A549 (cell line): Measurements from ENCODE around the gene DDR2. TPM values are rescaled to one million over a fixed set of nuclear protein-coding genes. Genes with fewer than 3 reads are reported as not detected.
"Not testable (repeated sequence)": the region's sequence is repeated elsewhere in the genome, so short reads cannot be mapped to it uniquely, and the experiment has no call there.

Source experiments
- ATAC-seq, 2 experiments: fragments of 200-7000 bp in 1 of 2; fragments of >200 bp in 1 of 2; cut with Nextera tagmentation in 1 of 2; cut with Tn5 transposase in 1 of 2; 3 replicates each; pipeline versions ENCODE4 v1.8.0 to v1.9.1; 2018 to 2020; ENCODE audit warnings: mild to moderate bottlenecking in 1 of 2, moderate library complexity in 1 of 2
- CTCF ChIA-PET: fragments of 300-600 bp; sonication (Branson Sonifier 250); formaldehyde crosslinking; extraction: SDS; loops from one replicate; lab custom pipeline; 2021; ENCODE audit warnings: antibody characterized with exemption, inconsistent platforms; lab: Yijun Ruan, JAX
- POLR2A ChIA-PET: fragments of 350-600 bp; formaldehyde crosslinking; extraction: SDS; loops from one replicate; lab custom pipeline; 2021; ENCODE audit warnings: antibody characterized with exemption, inconsistent platforms; lab: Yijun Ruan, JAX
- DNase-seq, 2 experiments: peaks; one replicate each; pipeline versions ENCODE4 v3.0.0 to v3.0.0-alpha.2; 2011 to 2016; ENCODE audit warnings: low read depth in 1 of 2, low spot score in 1 of 2
- FAIRE-seq: peaks from 2 replicates; lab custom pipeline; 2011; peaks lifted over from hg19 to GRCh38; lab: Jason Lieb, UNC
- H3K27ac ChIP-seq, 2 experiments: fragments of >200 bp; sonication (Bioruptor Twin); formaldehyde crosslinking; 3 replicates each; pipeline ENCODE4 v1.5.1; 2016 to 2017
- H3K4me1 ChIP-seq: fragments of >200 bp; sonication (Bioruptor Twin); formaldehyde crosslinking; 3 replicates; pipeline ENCODE4 v1.6.1; 2016
- H3K4me2 ChIP-seq: fragments of >200 bp; sonication (Bioruptor Twin); formaldehyde crosslinking; 3 replicates; pipeline ENCODE4 v1.6.1; 2016
- H3K4me3 ChIP-seq: fragments of >200 bp; sonication (Bioruptor Twin); formaldehyde crosslinking; 3 replicates; pipeline ENCODE4 v1.5.1; 2016
- H3K9me3 ChIP-seq: fragments of >200 bp; sonication (Bioruptor Twin); formaldehyde crosslinking; 3 replicates; pipeline ENCODE4 v1.6.1; 2016
- EHMT2 ChIP-seq: fragments of 200-600 bp; sonication (generic); IDR thresholded peaks from 2 replicates; pipeline ENCODE4 v1.6.1; 2016; ENCODE audit warnings: antibody characterized with exemption, low read depth, mild to moderate bottlenecking, moderate library complexity
- GATA3 ChIP-seq: IDR thresholded peaks from 2 replicates; pipeline ENCODE4 v1.6.1; 2012; ENCODE audit warnings: borderline replicate concordance
- HOXB5 ChIP-seq: fragments of 250-450 bp; sonication (Bioruptor Pico); IDR thresholded peaks from 2 replicates; pipeline ENCODE4 v1.5.0; 2020; ENCODE audit warnings: mild to moderate bottlenecking, moderate library complexity
- JUN ChIP-seq, 2 experiments: fragments of >200 bp; sonication (Bioruptor Twin); formaldehyde crosslinking; IDR thresholded peaks; 2 replicates in 1 of 2; 3 replicates in 1 of 2; pipeline ENCODE4 v1.6.1; 2016 to 2017
- KDM5A ChIP-seq: fragments of 200-600 bp; sonication (generic); IDR thresholded peaks from 2 replicates; pipeline ENCODE4 v1.6.1; 2016; ENCODE audit warnings: antibody characterized with exemption, mild to moderate bottlenecking
- ZSCAN20 ChIP-seq: fragments of 250-450 bp; sonication (Bioruptor Pico); IDR thresholded peaks from 2 replicates; pipeline ENCODE4 v1.8.0; 2022; ENCODE audit warnings: mild to moderate bottlenecking, moderate library complexity
- WGBS: methylation state at CpG from one replicate; pipeline ENCODE4 v1.1.6; 2017; ENCODE audit errors: missing lambda C conversion rate; 5-methylcytosine and 5-hydroxymethylcytosine counted together
- polyA plus RNA-seq, 4 experiments: library from polyadenylated mRNA; depleted of rRNA in 3 of 4; stranded (reverse); fragments of >200 nt; fragmentation: RNase III in 1 of 4; extraction: RNeasy Plus Mini Kit Qiagen cat#74134 plus additional on column Dnase treatment in 1 of 4; gene quantifications; 2 replicates in 3 of 4; 3 replicates in 1 of 4; pipeline ENCODE4 v1.2.3, GENCODE V29; 2011 to 2017
- TF ChIP-seq, protein P1 (sequence below): fragments of 200-600 bp; sonication (generic); IDR thresholded peaks from 2 replicates; pipeline ENCODE4 v1.6.1; 2016; ENCODE audit warnings: antibody characterized with exemption, mild to moderate bottlenecking, moderate library complexity
- TF ChIP-seq, protein P2 (sequence below): fragments of >200 bp; sonication (Bioruptor Twin); formaldehyde crosslinking; IDR thresholded peaks from 3 replicates; pipeline ENCODE4 v1.6.1; 2016
- TF ChIP-seq, protein P3 (sequence below): fragments of 250-450 bp; sonication (Bioruptor Pico); IDR thresholded peaks from 2 replicates; pipeline ENCODE4 v1.5.0; 2020; ENCODE audit warnings: low read depth, mild to moderate bottlenecking, moderate library complexity

The DDR2 gene
- polyA plus RNA-seq, 2 of the 4 experiments (the other 2 are of a cell fraction): 0.14 to 0.49 TPM

DNA sequence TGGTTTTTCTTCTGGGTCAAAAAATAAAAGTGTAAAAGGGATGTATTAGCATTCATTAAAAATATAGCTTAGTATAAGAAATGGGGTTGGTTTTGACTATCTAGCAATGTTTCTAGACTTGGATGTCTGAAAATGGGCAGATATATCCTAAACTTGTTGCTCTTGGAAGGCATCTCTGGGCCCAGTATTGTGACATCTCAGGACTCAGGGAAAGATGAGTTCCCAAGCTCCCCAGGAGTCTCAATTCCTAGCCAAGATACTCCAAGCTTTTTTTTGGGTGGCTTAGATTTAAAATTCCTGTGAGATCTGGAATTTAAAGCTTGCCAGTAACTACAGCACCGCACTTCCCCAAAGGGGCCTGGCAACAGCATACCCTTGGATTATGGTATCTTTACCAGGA, 146.8 kb downstream of the DDR2 start (continued):
- TF ChIP-seq, protein P1, sequence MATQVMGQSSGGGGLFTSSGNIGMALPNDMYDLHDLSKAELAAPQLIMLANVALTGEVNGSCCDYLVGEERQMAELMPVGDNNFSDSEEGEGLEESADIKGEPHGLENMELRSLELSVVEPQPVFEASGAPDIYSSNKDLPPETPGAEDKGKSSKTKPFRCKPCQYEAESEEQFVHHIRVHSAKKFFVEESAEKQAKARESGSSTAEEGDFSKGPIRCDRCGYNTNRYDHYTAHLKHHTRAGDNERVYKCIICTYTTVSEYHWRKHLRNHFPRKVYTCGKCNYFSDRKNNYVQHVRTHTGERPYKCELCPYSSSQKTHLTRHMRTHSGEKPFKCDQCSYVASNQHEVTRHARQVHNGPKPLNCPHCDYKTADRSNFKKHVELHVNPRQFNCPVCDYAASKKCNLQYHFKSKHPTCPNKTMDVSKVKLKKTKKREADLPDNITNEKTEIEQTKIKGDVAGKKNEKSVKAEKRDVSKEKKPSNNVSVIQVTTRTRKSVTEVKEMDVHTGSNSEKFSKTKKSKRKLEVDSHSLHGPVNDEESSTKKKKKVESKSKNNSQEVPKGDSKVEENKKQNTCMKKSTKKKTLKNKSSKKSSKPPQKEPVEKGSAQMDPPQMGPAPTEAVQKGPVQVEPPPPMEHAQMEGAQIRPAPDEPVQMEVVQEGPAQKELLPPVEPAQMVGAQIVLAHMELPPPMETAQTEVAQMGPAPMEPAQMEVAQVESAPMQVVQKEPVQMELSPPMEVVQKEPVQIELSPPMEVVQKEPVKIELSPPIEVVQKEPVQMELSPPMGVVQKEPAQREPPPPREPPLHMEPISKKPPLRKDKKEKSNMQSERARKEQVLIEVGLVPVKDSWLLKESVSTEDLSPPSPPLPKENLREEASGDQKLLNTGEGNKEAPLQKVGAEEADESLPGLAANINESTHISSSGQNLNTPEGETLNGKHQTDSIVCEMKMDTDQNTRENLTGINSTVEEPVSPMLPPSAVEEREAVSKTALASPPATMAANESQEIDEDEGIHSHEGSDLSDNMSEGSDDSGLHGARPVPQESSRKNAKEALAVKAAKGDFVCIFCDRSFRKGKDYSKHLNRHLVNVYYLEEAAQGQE: no peak
- TF ChIP-seq, protein P2, sequence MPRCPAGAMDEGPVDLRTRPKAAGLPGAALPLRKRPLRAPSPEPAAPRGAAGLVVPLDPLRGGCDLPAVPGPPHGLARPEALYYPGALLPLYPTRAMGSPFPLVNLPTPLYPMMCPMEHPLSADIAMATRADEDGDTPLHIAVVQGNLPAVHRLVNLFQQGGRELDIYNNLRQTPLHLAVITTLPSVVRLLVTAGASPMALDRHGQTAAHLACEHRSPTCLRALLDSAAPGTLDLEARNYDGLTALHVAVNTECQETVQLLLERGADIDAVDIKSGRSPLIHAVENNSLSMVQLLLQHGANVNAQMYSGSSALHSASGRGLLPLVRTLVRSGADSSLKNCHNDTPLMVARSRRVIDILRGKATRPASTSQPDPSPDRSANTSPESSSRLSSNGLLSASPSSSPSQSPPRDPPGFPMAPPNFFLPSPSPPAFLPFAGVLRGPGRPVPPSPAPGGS: no peak

DNA sequence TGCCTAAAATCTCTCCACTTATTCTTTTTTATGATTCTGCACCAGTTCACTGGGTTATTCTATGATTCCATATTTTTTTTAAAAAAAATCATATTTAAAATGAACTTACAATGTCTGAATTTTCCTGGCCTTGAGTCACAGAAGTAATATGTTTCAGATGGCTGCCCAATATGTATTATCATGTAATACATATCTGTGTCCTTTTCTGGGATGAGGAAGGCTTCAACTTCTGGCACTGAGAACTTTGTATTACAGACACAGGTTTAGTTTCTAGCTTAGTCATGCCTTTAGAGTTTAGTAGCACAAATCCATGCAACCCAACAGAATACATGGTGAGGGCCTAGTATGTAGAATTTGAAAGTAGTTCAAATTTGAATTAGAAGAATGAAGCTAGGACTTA, 150.4 kb downstream of the DDR2 start:
- no peak overlapping the region for H3K4me2 ChIP-seq
- ChIA-PET POLR2A (no interaction called here), CTCF (no interaction called here)
- no peaks in the 10 kb centered on the region for H3K9me3 ChIP-seq
- H3K4me3 ChIP-seq: no peak overlapping the region
- TF ChIP-seq KDM5A (no peak), GATA3 (no peak), HOXB5 (CRISPR knock-in tag) (no peak), EHMT2 (no peak), ZSCAN20 (CRISPR knock-in tag) (no peak)
- TF ChIP-seq, protein P3, sequence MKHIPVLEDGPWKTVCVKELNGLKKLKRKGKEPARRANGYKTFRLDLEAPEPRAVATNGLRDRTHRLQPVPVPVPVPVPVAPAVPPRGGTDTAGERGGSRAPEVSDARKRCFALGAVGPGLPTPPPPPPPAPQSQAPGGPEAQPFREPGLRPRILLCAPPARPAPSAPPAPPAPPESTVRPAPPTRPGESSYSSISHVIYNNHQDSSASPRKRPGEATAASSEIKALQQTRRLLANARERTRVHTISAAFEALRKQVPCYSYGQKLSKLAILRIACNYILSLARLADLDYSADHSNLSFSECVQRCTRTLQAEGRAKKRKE (CRISPR knock-in tag): no peak
- H3K4me1 ChIP-seq: no peaks in the 10 kb centered on the region
- no peak for FAIRE-seq
- no peak overlapping the region for H3K27ac ChIP-seq
- DNase-seq: no peak
- no peak for ATAC-seq

DNA sequence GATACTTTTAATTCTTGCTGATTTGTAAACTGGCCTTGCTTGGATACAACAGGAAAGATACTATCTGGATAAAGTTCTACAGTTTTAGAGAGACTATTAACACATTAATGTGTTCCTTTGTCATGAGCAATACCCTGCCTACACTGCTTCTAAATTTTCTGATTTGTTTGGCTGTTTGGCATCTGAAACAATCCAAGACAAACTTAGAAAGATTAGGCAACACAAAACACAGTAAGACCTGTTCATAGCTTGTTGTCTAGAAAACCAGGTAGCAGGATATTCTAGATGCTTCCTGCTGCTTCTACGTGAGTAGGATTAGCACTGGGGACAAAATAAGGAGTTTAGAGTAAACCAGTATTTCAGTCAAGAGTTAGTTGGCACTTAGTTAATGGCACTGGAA, 152.7 kb downstream of the DDR2 start:
- FAIRE-seq, H3K27ac ChIP-seq, POLR2A ChIA-PET, H3K9me3 ChIP-seq, DNase-seq, ATAC-seq, CTCF ChIA-PET, H3K4me1 ChIP-seq, H3K4me3 ChIP-seq, H3K4me2 ChIP-seq: not testable (repeated sequence)
- WGBS: 53% methylated on average over 1 of the region's 1 CpG

DNA sequence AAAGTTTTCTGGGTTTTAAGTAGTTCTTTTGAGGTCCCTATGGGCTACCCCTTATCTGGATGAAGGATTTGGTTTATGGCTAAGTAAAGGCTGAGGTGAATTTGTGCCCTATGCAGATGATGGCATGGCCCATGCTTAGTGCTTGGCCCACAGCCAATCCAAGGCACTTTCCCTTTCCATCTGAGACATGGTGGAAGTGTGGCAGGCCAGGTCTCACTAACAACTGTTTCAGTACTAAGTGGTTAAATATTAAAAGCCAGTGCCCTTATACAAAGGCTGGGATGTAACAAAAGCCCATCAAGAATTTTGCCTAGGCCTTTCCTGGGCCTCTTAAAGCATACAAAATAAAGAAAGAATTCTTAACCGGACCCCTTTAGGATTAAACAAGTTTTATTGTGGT, 156.5 kb downstream of the DDR2 start:
- FAIRE-seq, H3K4me3 ChIP-seq, DNase-seq, ATAC-seq, CTCF ChIA-PET, H3K9me3 ChIP-seq, H3K27ac ChIP-seq, POLR2A ChIA-PET, H3K4me1 ChIP-seq, H3K4me2 ChIP-seq: not testable (repeated sequence)
- 94% methylated on average over 1 of the region's 1 CpG for WGBS

DNA sequence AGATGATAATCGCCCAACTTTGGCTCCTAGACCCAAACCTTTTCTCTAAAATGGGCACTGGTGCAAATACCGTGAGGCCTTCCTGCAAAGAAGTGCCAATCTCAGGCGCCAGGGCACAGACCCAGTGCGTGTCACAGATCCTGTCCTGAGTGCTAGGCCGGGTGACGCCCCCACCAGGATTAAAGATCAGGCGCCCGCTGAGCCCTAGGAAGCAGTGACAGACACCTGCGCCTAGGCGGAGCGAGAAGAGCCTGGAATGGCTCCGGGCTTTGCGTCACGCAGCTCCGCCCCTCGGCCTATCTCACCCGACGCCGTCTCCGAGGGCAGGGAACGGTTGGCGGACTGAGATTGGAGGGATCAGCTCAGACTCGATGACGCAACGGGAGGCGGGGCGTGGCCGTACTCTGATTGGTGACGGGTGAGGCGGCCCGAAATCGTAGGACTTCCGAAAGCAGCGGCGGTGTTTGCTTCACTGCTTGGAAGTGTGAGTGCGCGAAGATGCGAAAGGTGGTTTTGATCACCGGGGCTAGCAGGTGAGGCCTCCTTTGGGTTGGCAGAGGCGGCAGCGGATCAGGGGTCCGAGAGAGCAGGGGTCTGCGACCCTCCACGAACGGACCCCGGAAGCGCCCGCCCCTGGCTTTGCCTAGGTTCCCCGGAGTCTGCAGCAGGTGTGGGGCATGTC, 158.2 kb downstream of the DDR2 start, which contains the start of gene HSD17B7:
Gene HSD17B7 (plus strand): TSS at position 400 of the 682 bp plus-strand sequence. CDS start 99 bp downstream, at position 499.
- Histone ChIP-seq H3K4me2 (peak within 1 kb of the TSS; percentile 81), H3K27ac (peak within 1 kb of the TSS; percentile 63 to 83), H3K4me3 (peak within 1 kb of the TSS; percentile 54)
- 11% methylated on average over 4 of the region's 49 CpGs for WGBS
- ATAC-seq (peak; percentile 99 to 100), DNase-seq (peak in 1 of 2 experiments; percentile 78), FAIRE-seq (peak; percentile 95)
- 0 out of 5 replicates have a peak, but pooled peaks of 1 of the 2 experiments have one; percentile 17 for TF ChIP-seq JUN (IDR thresholded peaks at IDR 0.05)
- H3K4me1 ChIP-seq, H3K9me3 ChIP-seq, POLR2A ChIA-PET, CTCF ChIA-PET: not testable (repeated sequence)

DNA sequence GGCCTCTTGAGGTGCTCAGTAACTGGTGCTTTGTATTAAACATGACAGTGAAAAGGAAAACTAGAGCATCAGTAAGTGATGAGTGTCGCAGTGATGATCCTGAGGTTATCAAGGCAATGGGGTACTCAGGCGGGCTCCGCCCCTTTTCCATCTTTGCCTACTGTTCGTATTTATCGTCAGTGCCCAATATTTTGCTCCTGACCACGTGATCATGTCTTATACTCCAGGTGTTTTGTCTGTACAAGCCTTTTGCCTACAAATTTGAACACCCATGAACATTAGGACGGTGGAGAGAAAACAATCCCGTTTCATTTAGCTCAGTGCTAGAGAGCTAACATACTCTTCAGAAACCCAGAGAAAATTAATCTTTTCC, 158.7 kb downstream of the DDR2 start:
- CTCF ChIA-PET, H3K4me1 ChIP-seq, H3K9me3 ChIP-seq, POLR2A ChIA-PET: not testable (repeated sequence)
- peak overlapping the region; percentile 61 to 77 for H3K27ac ChIP-seq
- peak overlapping the region; percentile 69 for H3K4me2 ChIP-seq
- WGBS: 0% methylated on average over 8 of the region's 8 CpGs
- FAIRE-seq: peak; percentile 23
- DNase-seq: peak in 1 of 2 experiments; percentile 27
- peak overlapping the region; percentile 54 for H3K4me3 ChIP-seq
- peak; percentile 73 to 78 for ATAC-seq

DNA sequence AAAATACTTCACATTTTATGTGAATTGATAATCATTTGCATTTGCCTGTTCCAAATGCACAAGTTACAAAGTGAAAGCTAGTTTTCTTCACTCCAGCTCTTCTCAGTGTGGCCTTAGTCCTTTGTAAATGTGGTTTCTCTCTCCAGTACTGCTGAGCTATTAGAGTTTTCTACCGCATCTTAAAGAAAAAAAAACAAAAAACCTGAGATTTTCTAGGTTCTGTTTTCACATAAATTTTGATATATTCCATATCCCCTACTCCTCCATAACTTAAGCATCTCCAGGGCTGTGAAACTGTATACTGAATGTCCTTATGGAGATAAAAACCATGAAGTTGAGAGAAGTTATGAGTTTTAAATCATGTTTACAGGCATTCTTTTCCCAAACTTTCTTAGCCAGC, 162.0 kb downstream of the DDR2 start:
- H3K4me2 ChIP-seq, ATAC-seq, H3K4me1 ChIP-seq, DNase-seq, POLR2A ChIA-PET, H3K4me3 ChIP-seq, H3K9me3 ChIP-seq, H3K27ac ChIP-seq, FAIRE-seq, CTCF ChIA-PET: not testable (repeated sequence)
- 100% methylated on average over 1 of the region's 1 CpG for WGBS

DNA sequence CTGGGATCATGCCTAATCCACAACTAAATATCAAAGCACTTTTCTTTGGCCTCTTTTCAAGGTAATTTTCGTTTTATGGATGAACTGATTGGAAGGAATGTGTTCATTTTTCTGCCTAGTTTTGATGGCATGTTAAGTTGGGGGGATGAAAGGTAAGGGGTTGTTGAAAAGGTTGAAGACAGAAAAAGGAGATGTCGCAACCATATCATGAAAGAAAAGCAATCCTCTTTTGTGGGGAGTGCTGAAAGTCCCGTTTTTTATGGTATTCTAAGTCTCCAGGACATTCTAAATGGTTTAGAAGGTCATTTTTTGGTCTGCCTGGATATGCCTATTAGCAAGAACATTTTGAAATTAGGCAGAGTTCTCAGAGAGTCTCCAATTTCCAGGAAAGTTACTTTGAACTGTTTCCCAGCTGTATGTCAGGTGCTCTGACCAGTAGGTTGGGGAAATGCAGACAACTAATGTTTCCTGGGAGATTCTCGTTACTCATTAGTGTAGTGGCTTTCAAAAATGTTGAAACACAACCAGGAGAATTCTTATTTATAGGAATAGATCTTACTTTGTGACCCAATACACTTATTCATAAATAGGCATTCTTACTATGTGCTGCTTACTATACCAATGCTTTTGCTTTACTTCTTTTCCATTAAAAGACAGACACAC, 164.5 kb downstream of the DDR2 start:
- DNase-seq, CTCF ChIA-PET, POLR2A ChIA-PET, H3K27ac ChIP-seq, ATAC-seq, H3K4me3 ChIP-seq, FAIRE-seq, H3K9me3 ChIP-seq, H3K4me2 ChIP-seq, H3K4me1 ChIP-seq: not testable (repeated sequence)
- 45% methylated on average over 4 of the region's 4 CpGs for WGBS
